Fibroblast of villous mesenchyme (primary cell): ENCODE measurements around the gene HLCS. TPM values are rescaled to one million over a fixed set of nuclear protein-coding genes. Genes with fewer than 3 reads are reported as not detected.

Experiments used
- DNase-seq: peaks from one replicate; pipeline ENCODE4 v3.0.0-alpha.2; 2010; ENCODE audit warnings: low read depth
- H3K4me3 ChIP-seq: 2 replicates; pipeline ENCODE4 v1.5.1; 2011; ENCODE audit warnings: low read depth, mild to moderate bottlenecking, low read length
- total RNA-seq: library from RNA; depleted of rRNA; stranded (reverse); fragments of >200 nt; gene quantifications from 2 replicates; pipeline ENCODE4 v1.2.3, GENCODE V29; 2012
- TF ChIP-seq, protein P1 (sequence below): IDR thresholded peaks from 2 replicates; pipeline ENCODE4 v1.5.1; 2012; ENCODE audit warnings: low read depth, mild to moderate bottlenecking, low read length; ENCODE audit not compliant: insufficient read depth

The HLCS gene
- total RNA-seq, 1 donor = 44.0 TPM

DNA sequence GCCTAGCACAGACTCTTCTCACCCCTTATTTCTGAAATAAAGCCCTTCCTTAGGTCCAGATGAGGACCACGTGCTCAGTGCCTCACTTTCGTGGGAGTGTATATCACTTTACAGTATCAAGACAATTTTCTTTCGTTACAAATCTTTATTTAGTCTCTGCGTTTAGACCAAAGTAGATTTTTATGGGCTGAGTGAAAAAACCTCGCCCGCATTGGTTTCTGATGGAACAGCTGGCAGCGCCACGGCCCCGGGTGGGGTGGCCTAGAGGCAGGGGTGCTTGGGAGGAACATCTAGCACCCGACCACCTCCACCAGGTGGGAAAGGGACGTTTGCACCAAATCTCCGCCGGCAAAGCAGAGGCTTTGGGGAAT is 260.0 kb downstream of the HLCS start:
- DNase-seq = no peak
- no peak overlapping the region for H3K4me3 ChIP-seq
- TF ChIP-seq, protein P1, sequence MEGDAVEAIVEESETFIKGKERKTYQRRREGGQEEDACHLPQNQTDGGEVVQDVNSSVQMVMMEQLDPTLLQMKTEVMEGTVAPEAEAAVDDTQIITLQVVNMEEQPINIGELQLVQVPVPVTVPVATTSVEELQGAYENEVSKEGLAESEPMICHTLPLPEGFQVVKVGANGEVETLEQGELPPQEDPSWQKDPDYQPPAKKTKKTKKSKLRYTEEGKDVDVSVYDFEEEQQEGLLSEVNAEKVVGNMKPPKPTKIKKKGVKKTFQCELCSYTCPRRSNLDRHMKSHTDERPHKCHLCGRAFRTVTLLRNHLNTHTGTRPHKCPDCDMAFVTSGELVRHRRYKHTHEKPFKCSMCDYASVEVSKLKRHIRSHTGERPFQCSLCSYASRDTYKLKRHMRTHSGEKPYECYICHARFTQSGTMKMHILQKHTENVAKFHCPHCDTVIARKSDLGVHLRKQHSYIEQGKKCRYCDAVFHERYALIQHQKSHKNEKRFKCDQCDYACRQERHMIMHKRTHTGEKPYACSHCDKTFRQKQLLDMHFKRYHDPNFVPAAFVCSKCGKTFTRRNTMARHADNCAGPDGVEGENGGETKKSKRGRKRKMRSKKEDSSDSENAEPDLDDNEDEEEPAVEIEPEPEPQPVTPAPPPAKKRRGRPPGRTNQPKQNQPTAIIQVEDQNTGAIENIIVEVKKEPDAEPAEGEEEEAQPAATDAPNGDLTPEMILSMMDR = no peak

DNA sequence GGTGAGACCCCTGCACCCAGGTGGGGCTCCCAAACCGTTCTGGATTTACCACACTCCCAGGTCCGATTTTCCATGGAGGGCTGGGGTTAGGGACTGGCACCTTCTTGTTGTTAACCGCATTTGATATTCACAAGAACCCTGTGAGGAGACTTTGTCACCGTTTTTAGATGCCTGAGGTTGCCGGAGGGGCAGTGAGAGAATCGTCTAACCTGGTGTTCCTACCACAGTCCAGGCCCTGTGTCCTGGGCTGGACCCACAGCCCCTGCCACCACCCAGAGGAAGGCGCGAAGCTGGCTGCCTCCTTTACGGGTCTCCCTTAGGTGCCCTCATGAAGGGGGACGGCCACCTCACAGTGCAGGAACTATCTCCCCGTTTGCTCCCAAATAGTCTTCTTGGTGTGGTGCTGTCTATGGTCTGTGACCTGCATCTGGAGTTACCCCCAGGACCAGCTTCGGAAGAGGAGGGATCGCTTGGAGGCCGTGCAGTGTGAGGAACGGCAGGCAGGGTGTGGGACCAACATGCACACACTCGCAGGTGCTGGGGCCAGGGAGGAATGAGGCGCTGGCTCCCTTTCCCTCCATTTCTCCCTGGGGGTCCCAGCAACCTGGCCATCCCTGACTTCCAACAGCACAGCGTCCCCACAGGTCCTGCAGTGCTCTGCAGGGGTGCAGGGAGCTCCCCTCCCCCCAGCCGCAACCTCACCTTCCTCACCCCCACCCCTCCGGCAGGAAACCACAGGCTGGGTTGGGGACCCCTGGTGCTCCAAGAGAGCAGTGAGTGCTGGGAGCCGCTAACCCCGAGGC is 260.6 kb downstream of the HLCS start:
- TF ChIP-seq, protein P1 = no peak
- DNase-seq = no peak
- H3K4me3 ChIP-seq = no peak overlapping the region

DNA sequence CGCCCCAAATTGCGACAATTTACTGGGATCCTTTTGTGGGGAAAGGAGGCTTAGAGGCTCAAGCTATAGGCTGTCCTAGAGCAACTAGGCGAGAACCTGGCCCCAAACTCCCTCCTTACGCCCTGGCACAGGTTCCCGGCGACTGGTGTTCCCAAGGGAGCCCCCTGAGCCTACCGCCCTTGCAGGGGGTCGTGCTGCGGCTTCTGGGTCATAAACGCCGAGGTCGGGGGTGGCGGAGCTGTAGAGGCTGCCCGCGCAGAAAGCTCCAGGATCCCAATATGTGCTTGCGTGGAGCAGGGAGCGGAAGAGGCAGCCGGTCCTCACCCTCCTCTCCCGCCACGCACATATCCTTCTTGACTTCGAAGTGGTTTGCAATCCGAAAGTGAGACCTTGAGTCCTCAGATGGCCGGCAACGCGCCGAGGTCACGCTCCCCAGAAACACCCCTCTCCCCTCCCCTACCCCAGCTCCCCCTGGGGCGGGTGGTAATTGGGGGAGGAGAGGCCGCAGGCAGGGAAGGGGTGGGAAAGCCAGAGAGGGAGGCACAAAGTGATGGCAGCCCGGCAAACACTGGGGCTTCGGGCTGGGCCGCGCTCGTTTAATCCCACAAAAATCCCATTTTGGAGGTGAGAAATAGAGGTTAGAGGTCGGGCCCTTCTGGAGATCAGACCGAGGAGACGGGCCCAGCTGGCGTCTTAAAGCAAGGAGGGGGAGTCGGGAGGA is 261.4 kb downstream of the HLCS start:
- TF ChIP-seq, protein P1 = no peak
- no peak for DNase-seq
- H3K4me3 ChIP-seq = no peak overlapping the region

DNA sequence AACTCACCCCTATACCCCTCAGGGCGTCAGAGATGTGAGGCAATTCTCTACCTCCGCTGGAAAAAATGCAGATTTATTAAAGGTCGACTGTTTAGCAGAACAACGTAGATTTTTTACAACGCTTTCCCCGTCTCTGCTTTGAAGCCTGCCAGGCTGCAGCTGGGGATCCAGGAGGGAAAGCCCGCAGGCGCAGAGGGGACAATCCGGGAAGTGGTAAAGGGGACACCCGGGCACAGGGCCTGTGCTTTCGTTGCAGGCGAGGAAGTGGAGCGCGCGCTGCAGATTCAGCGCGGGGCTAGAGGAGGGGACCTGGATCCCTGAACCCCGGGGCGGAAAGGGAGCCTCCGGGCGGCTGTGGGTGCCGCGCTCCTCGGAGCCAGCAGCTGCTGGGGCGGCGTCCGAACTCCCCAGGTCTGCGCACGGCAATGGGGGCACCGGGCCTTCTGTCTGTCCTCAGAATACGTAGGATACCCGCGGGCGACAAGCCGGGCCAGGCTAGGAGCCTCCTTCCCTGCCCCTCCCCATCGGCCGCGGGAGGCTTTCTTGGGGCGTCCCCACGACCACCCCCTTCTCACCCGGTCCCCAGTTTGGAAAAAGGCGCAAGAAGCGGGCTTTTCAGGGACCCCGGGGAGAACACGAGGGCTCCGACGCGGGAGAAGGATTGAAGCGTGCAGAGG is 262.1 kb downstream of the HLCS start:
- no peak overlapping the region for H3K4me3 ChIP-seq
- no peak for DNase-seq
- TF ChIP-seq, protein P1 = no peak

DNA sequence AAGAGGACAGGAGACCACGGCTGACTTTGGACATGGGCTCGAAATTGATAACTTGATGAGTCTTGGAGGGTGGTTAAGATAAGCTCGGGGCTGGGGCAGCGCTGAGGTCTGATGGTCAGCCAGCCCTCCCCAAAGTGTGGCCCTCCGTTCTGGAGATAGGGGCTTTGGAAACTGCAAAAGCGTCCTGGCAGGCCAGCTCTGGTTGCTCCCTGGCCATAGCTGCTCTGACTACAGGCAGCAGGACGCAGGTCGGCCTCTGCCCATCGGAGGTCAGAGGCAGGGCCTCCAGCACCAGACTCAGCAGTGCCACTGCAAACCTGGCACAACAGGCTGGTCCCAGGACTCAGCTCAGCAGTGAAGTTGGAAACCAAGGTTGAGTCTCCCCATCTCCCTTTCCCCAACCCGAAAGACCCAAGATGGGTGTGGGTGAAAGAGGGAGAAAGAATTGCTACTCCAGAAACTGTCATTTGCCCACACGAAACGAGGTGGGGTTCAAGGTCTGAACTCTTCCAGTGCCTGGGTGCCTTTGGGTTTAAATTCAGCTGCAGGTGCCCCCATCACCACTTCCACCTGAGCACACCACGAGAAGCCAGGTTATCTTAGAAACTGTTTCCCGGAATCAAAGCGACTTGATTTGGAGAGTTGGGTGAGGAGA is 262.7 kb downstream of the HLCS start:
- TF ChIP-seq, protein P1 = no peak

DNA sequence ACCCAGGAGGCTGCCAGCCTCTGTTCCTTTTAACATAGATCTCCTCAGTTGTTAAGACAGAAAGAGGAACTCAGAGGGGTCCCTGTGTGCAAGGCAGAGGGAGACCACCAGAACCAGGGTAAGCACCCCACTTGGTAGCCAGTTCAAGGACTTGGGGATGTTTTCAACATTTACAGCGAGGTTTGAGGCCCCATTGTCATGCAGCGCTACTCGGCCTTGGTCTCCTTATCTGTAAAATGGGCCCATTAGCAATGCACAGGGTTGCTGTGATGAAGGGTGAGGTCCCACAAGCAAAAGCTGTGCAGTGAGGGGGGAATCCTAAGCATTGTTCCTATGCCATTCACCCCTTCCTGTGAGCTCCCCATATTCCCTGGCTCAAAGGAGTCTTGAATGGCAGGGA is 263.3 kb downstream of the HLCS start:
- TF ChIP-seq, protein P1 = no peak
- no peak for DNase-seq

More for the DNA sequence above, 262.7 kb downstream of the HLCS start:
- no peak for DNase-seq
- no peak overlapping the region for H3K4me3 ChIP-seq

More for the DNA sequence above, 263.3 kb downstream of the HLCS start:
- no peak overlapping the region for H3K4me3 ChIP-seq
